ENCODE results near the gene RASGRP1.
A peak's percentile ranks its signal among the peaks of the same experiment; 100 is the strongest.

Gene RASGRP1

GRCh38 chr15:38453971-38454695 is 110.5 kb downstream of the RASGRP1 start, which contains the start of gene FAM98B:
FAM98B (plus strand) TSS chr15:38454127; CDS start chr15:38454162, 35 bp downstream.
- peak; percentile 88 for DNase-seq

GRCh38 chr15:38441130-38441519 is 123.5 kb downstream of the RASGRP1 start:
- DNase-seq = no peak

GRCh38 chr15:38440353-38441129 is 124.1 kb downstream of the RASGRP1 start:
- peak; percentile 31 for DNase-seq
